Measurements from ENCODE around the gene ARL1.

ARL1 gene

DNA sequence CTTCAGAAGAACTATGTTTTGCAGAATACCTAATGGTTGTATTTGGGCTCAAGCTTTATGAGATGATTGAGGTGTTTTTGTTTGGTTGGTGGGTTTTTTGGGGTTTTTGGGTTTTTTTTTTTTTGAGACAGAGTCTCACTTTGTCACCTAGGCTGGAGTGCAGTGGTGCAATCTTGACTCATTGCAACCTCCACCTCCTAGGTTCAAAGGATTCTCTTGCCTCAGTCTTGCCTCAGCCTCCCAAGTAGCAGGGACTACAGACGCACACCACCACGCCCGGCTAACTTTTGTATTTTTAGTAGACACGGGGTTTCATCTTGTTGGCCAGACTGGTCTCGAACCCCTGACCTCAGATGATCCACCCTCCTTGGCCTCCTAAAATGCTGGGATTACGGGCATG lies 39.6 kb downstream of the ARL1 start:
- H3K27ac ChIP-seq, result no peak overlapping the region
- TF ChIP-seq, protein P1, sequence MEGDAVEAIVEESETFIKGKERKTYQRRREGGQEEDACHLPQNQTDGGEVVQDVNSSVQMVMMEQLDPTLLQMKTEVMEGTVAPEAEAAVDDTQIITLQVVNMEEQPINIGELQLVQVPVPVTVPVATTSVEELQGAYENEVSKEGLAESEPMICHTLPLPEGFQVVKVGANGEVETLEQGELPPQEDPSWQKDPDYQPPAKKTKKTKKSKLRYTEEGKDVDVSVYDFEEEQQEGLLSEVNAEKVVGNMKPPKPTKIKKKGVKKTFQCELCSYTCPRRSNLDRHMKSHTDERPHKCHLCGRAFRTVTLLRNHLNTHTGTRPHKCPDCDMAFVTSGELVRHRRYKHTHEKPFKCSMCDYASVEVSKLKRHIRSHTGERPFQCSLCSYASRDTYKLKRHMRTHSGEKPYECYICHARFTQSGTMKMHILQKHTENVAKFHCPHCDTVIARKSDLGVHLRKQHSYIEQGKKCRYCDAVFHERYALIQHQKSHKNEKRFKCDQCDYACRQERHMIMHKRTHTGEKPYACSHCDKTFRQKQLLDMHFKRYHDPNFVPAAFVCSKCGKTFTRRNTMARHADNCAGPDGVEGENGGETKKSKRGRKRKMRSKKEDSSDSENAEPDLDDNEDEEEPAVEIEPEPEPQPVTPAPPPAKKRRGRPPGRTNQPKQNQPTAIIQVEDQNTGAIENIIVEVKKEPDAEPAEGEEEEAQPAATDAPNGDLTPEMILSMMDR (conservative IDR thresholded peaks at IDR 0.05), result no peak
- no peak for TF ChIP-seq ZFX (IDR thresholded peaks at IDR 0.05)

DNA sequence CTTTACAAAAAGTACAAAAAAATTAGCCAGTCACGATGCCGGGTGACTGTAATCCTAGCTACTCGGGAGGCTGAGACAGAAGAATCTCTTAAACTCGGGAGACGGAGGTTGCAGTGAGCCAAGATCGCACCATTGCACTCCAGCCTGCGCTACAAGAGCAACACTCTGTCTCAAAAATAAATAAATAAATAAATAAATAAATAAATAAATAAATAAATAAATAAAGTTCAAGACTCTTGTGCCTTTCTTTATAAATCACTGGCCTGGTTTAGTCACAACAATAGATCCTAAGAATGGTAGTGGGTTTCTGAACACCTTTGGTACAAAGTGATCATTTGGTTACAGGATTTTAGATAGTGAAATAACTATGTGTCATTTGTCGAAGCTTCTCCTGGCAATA lies 46.1 kb downstream of the ARL1 start:
- no peak overlapping the region for H3K27ac ChIP-seq
- TF ChIP-seq ZFX (IDR thresholded peaks at IDR 0.05), result no peak
- TF ChIP-seq, protein P1 (conservative IDR thresholded peaks at IDR 0.05), result no peak

DNA sequence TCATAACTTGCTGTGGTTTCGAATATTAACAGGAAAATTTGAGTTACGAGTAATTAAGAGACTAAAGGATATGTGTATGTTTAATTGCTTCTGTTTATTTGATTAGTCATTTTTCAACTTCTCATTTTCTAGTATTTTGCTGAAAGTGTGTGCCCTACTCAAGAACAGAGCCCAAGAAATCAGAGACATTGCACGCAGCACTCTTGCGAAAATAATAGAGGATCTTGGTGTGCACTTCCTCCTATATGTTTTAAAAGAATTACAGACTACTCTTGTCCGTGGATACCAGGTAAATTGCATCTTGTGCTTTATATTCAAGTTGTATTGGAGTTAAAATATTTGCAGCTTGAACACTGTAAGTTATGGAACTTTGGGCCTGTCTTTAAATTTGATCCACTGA lies 50.8 kb downstream of the ARL1 start:
- TF ChIP-seq, protein P1 (conservative IDR thresholded peaks at IDR 0.05), result no peak
- TF ChIP-seq ZFX (IDR thresholded peaks at IDR 0.05), result no peak
- H3K27ac ChIP-seq, result no peak overlapping the region

DNA sequence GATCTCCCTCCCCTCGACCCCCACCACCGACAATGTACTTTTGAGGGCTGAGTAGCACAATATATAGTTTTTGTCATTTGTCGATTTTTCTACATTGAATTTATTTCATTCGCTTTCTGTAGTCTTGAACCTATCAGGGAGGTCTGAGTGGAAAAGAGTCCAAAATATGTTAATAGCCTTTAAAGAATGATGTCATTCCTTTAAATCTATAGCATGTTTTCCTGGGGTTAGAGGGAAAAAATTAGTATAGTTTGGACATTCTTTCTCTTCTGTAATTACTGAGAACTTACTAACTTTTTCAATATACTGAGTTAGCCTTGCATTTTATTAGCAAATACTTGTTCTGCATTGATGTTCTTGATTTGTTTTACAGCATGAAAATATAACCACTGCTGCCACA lies 55.9 kb downstream of the ARL1 start:
- H3K27ac ChIP-seq, result no peak overlapping the region
- TF ChIP-seq, protein P1 (conservative IDR thresholded peaks at IDR 0.05), result no peak
- no peak for TF ChIP-seq ZFX (IDR thresholded peaks at IDR 0.05)

DNA sequence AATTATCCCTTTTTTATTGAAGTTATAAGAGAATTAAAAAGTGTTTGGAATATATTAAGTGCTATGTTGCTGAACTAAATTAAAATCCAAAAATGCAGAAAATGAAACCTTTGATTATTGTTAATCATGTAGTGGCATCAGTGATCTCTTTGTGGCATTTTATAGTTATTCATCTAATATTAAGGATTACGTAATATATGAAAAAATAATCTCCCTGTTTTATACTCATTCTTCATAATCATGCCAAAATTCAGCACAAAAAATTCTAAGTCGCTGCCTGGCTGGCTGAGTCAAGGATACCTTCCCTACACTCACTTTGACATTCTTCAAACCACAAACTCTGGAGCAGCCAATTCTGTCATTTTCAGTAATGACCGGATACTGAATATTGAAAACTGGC lies 63.7 kb downstream of the ARL1 start:
- H3K27ac ChIP-seq, result no peak overlapping the region
- no peak for TF ChIP-seq ZFX (IDR thresholded peaks at IDR 0.05)
- TF ChIP-seq, protein P1 (conservative IDR thresholded peaks at IDR 0.05), result no peak
